ENCODE measurements around the gene USP3. TPM values are rescaled to one million over a fixed set of nuclear protein-coding genes. Genes with fewer than 3 reads are reported as not detected.

Gene USP3
- total RNA-seq, 6 experiments from 2014 or later: 21.9 to 33.8 (median 24.8) TPM

- H3K36me3 ChIP-seq: no peaks in the 10 kb centered on the region
- H3K9me3 ChIP-seq: peaks cover 0 to 2% (median 0%) of the 10 kb centered on the region in 4 donors
- TF ChIP-seq, protein P1, sequence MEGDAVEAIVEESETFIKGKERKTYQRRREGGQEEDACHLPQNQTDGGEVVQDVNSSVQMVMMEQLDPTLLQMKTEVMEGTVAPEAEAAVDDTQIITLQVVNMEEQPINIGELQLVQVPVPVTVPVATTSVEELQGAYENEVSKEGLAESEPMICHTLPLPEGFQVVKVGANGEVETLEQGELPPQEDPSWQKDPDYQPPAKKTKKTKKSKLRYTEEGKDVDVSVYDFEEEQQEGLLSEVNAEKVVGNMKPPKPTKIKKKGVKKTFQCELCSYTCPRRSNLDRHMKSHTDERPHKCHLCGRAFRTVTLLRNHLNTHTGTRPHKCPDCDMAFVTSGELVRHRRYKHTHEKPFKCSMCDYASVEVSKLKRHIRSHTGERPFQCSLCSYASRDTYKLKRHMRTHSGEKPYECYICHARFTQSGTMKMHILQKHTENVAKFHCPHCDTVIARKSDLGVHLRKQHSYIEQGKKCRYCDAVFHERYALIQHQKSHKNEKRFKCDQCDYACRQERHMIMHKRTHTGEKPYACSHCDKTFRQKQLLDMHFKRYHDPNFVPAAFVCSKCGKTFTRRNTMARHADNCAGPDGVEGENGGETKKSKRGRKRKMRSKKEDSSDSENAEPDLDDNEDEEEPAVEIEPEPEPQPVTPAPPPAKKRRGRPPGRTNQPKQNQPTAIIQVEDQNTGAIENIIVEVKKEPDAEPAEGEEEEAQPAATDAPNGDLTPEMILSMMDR (IDR thresholded peaks at IDR 0.05): no peak
- no peak for TF ChIP-seq POLR2A (IDR thresholded peaks at IDR 0.05)
- 19% methylated on average over 8 of the region's 8 CpGs for WGBS (ENCODE audit: insufficient coverage, low coverage, low lambda C conversion rate, missing lambda C conversion rate)
- peaks cover 3 to 43% (median 22%) of the 10 kb centered on the region in 4 donors for H3K4me1 ChIP-seq
- intact Hi-C loops (cut with DNase I): no loop called here
- H3K4me3 ChIP-seq: peak overlapping the region in 2 of 3 donors; percentile 32 to 42
- DNase-seq: peak in 2 of 3 donors; percentile 30 to 65
- peak overlapping the region; percentile 96 to 100 (median 98) for H3K27ac ChIP-seq
- no peaks in the 10 kb centered on the region for H3K27me3 ChIP-seq
- peak in 3 of 4 donors; percentile 0 to 8 (median 1) for ATAC-seq
Measured at GRCh38 chr15:63500265-63501250, 3.8 kb upstream of the USP3 start.

GRCh38 chr15:63501256-63502089 lies 2.9 kb upstream of the USP3 start:
- DNase-seq (peak; percentile 88 to 90 (median 89)), ATAC-seq (peak; percentile 5 to 33 (median 20))
- peaks cover 3 to 47% (median 26%) of the 10 kb centered on the region in 4 donors for H3K4me1 ChIP-seq
- no peaks in the 10 kb centered on the region for H3K36me3 ChIP-seq
- WGBS (ENCODE audit: insufficient coverage, low coverage, low lambda C conversion rate, missing lambda C conversion rate): 3% methylated on average over 21 of the region's 21 CpGs
- intact Hi-C loops (cut with DNase I): no loop called here
- H3K9me3 ChIP-seq: peaks cover 0 to 2% (median 0%) of the 10 kb centered on the region in 4 donors
- no peaks in the 10 kb centered on the region for H3K27me3 ChIP-seq
- peak overlapping the region; percentile 96 to 100 (median 98) for H3K27ac ChIP-seq
- peak overlapping the region in 2 of 3 donors; percentile 32 to 42 for H3K4me3 ChIP-seq
- TF ChIP-seq POLR2A (IDR thresholded peaks at IDR 0.05): no peak
- TF ChIP-seq, protein P1 (IDR thresholded peaks at IDR 0.05): no peak

DNA sequence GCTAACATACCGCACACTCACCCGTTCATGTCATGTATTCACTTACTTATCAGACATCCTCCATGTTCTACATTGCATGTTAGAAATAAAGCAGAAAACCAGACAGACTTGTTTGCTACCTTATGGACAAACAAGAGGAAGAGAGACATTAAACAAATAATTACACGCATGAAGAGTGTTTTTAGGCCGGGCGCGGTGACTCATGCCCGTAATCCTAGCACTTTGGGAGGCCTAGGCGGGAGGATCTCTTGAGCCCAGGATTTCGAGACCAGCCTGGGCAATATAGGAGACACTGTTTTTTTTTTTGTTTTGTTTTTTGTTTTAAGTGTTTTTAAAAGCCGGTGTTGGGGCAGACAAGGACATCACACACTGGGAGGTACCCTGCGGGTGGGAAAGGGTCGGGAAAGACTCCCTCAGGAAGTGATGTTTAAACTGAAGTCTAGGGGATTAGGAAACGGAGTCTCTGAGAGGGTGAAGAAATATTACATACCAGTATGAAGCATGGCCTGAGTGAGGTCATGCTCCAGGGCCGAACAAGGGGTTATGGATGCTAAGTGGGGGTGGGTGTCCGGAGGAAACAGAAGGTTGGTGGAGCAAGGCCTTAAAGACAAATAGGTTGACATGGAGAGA lies 2.1 kb upstream of the USP3 start:
- Histone ChIP-seq H3K27ac (peak overlapping the region; percentile 96 to 100 (median 98)), H3K9me3 (peaks cover 0 to 2% (median 0%) of the 10 kb centered on the region in 4 donors), H3K36me3 (no peaks in the 10 kb centered on the region), H3K4me1 (peaks cover 3 to 52% (median 29%) of the 10 kb centered on the region in 4 donors), H3K4me3 (peak overlapping the region in 1 of 3 donors; percentile 80), H3K27me3 (no peaks in the 10 kb centered on the region)
- TF ChIP-seq, protein P1 (IDR thresholded peaks at IDR 0.05): no peak
- TF ChIP-seq POLR2A (IDR thresholded peaks at IDR 0.05): no peak
- no peak for DNase-seq
- no peak for ATAC-seq
- 44% methylated on average over 15 of the region's 15 CpGs for WGBS (ENCODE audit: insufficient coverage, low coverage, low lambda C conversion rate, missing lambda C conversion rate)
- intact Hi-C loops (cut with DNase I): no loop called here
